Fibroblast of lung (primary cell): ENCODE results near the gene SCLT1. TPM values are rescaled to one million over a fixed set of nuclear protein-coding genes. Genes with fewer than 3 reads are reported as not detected.

Experiments used
- DNase-seq, 2 donors: peaks; one replicate each; pipeline versions ENCODE4 v3.0.0 to v3.0.0-alpha.2; 2010; ENCODE audit warnings: low read depth in 2 of 2
- H2AFZ ChIP-seq: 2 replicates; pipeline ENCODE4 v1.5.1; 2012; ENCODE audit warnings: low read length, control low read depth, inconsistent platforms
- H3K27ac ChIP-seq: 2 replicates; pipeline ENCODE4 v1.5.1; 2011; ENCODE audit warnings: low read length, control low read depth; ENCODE audit not compliant: insufficient read depth
- H3K27me3 ChIP-seq: 2 replicates; pipeline ENCODE4 v1.5.1; 2011; ENCODE audit warnings: mild to moderate bottlenecking, low read length; ENCODE audit not compliant: control insufficient read depth, insufficient read depth
- H3K36me3 ChIP-seq: 2 replicates; pipeline ENCODE4 v1.5.1; 2011; ENCODE audit warnings: low read length; ENCODE audit not compliant: control insufficient read depth, insufficient read depth
- H3K4me1 ChIP-seq: 2 replicates; pipeline ENCODE4 v1.5.1; 2011; ENCODE audit warnings: low read length; ENCODE audit not compliant: control insufficient read depth, insufficient read depth; ENCODE audit errors: extremely low read depth
- H3K4me2 ChIP-seq: 2 replicates; pipeline ENCODE4 v1.5.1; 2011; ENCODE audit warnings: low read length, control low read depth; ENCODE audit not compliant: insufficient read depth; ENCODE audit errors: extremely low read depth
- H3K4me3 ChIP-seq, 4 experiments: fragments of 200-600 bp in 1 of 4; sonication (generic) in 1 of 4; replicated peaks in 1 of 4; 2 replicates each; pipeline ENCODE4 v1.5.1; 2011 to 2016; ENCODE audit warnings: low read length in 4 of 4, low read depth in 3 of 4, mild to moderate bottlenecking in 3 of 4, control low read depth in 2 of 4, inconsistent platforms in 1 of 4, mixed read lengths in 1 of 4; ENCODE audit not compliant: insufficient read depth in 1 of 4; ENCODE audit errors: control extremely low read depth in 1 of 4
- H3K79me2 ChIP-seq: 2 replicates; pipeline ENCODE4 v1.5.1; 2012; ENCODE audit warnings: mild to moderate bottlenecking, low read length, inconsistent platforms; ENCODE audit not compliant: control insufficient read depth, insufficient read depth
- H3K9ac ChIP-seq: 2 replicates; pipeline ENCODE4 v1.5.1; 2011; ENCODE audit warnings: mild to moderate bottlenecking, low read length, control low read depth; ENCODE audit not compliant: insufficient read depth
- H3K9me3 ChIP-seq: 2 replicates; pipeline ENCODE4 v1.5.1; 2012; ENCODE audit warnings: low read depth, low read length; ENCODE audit not compliant: control insufficient read depth, insufficient read depth
- H4K20me1 ChIP-seq: 2 replicates; pipeline ENCODE4 v1.5.1; 2011; ENCODE audit warnings: low read length; ENCODE audit not compliant: control insufficient read depth, insufficient read depth; ENCODE audit errors: extremely low read depth
- EZH2 ChIP-seq: IDR thresholded peaks from 2 replicates; pipeline ENCODE4 v1.5.1; 2012; ENCODE audit warnings: low read length, control low read depth, mild to moderate bottlenecking; ENCODE audit errors: missing control alignments
- polyA plus RNA-seq, 2 donors: library from polyadenylated mRNA; depleted of rRNA in 1 of 2; stranded (reverse) in 1 of 2; unstranded in 1 of 2; fragments of >200 nt; gene quantifications; 2 replicates each; pipeline ENCODE4 v1.2.1, GENCODE V29; 2011 to 2012; ENCODE audit warnings: missing spikeins in 1 of 2
- total RNA-seq: library from RNA; depleted of rRNA; stranded (reverse); fragments of >200 nt; gene quantifications from 2 replicates; pipeline ENCODE4 v1.2.1, GENCODE V29; 2014
- TF ChIP-seq, protein P1 (sequence below), 2 donors: IDR thresholded peaks in 1 of 2; conservative IDR thresholded peaks in 1 of 2; 1 replicate in 1 of 2; 2 replicates in 1 of 2; pipeline ENCODE4 v1.5.1; 2011 to 2012; ENCODE audit warnings: low read length in 2 of 2, control low read depth in 1 of 2, inconsistent platforms in 1 of 2, low read depth in 1 of 2, mild to moderate bottlenecking in 1 of 2

The SCLT1 gene
- total and polyA plus RNA-seq, 2 donors (not counting 1 experiment from before 2014, with no cell fraction given): 8.8 to 16.2 TPM

DNA sequence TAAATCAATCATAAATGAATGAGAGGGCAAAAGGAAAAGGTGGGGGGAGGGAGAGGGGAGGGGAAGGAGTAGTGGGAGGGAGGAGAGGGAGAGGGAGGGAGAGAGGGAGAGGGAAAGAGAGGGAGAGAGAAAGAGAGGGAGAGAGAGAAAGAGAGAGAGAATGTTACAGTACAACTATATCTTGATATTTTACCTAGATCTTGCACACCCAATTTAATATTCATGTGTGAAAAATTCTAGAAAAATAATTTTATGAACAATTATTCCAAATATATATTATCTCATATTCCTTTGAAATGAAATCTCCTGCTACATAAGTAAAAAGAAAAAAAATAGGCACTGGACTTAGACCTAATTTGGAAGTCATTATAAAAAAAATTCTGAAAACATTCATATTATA, 120.0 kb downstream of the SCLT1 start:
- Histone ChIP-seq H3K27ac (no peak overlapping the region), H3K4me3 (no peak overlapping the region), H3K27me3 (no peaks in the 10 kb centered on the region), H3K4me2 (no peak overlapping the region), H4K20me1 (no peaks in the 10 kb centered on the region), H3K79me2 (no peaks in the 10 kb centered on the region), H3K9ac (no peak overlapping the region), H3K36me3 (no peaks in the 10 kb centered on the region), H3K4me1 (no peaks in the 10 kb centered on the region), H3K9me3 (no peaks in the 10 kb centered on the region), H2AFZ (no peak overlapping the region)
- no peak for DNase-seq
- TF ChIP-seq, protein P1, sequence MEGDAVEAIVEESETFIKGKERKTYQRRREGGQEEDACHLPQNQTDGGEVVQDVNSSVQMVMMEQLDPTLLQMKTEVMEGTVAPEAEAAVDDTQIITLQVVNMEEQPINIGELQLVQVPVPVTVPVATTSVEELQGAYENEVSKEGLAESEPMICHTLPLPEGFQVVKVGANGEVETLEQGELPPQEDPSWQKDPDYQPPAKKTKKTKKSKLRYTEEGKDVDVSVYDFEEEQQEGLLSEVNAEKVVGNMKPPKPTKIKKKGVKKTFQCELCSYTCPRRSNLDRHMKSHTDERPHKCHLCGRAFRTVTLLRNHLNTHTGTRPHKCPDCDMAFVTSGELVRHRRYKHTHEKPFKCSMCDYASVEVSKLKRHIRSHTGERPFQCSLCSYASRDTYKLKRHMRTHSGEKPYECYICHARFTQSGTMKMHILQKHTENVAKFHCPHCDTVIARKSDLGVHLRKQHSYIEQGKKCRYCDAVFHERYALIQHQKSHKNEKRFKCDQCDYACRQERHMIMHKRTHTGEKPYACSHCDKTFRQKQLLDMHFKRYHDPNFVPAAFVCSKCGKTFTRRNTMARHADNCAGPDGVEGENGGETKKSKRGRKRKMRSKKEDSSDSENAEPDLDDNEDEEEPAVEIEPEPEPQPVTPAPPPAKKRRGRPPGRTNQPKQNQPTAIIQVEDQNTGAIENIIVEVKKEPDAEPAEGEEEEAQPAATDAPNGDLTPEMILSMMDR (conservative IDR thresholded peaks at IDR 0.05 in 1 of 2, IDR thresholded peaks at IDR 0.05 in 1 of 2; ENCODE audit: low read depth in 1 of 2, low read length in 2 of 2): no peak
- TF ChIP-seq EZH2: no peak

GRCh38 chr4:128961405-128961804, 131.9 kb downstream of the SCLT1 start:
- Histone ChIP-seq H3K4me3 (no peak overlapping the region), H3K36me3 (no peaks in the 10 kb centered on the region), H3K9ac (no peak overlapping the region), H3K27me3 (no peaks in the 10 kb centered on the region), H2AFZ (no peak overlapping the region), H3K79me2 (no peaks in the 10 kb centered on the region), H3K4me2 (no peak overlapping the region), H3K4me1 (no peaks in the 10 kb centered on the region), H4K20me1 (no peaks in the 10 kb centered on the region), H3K9me3 (no peaks in the 10 kb centered on the region), H3K27ac (no peak overlapping the region)
- TF ChIP-seq, protein P1 (conservative IDR thresholded peaks at IDR 0.05 in 1 of 2, IDR thresholded peaks at IDR 0.05 in 1 of 2; ENCODE audit: low read depth in 1 of 2, low read length in 2 of 2): no peak
- TF ChIP-seq EZH2: no peak
- DNase-seq: no peak

- no peaks in the 10 kb centered on the region for H3K27me3 ChIP-seq
- no peak overlapping the region for H3K9ac ChIP-seq
- H3K4me2 ChIP-seq: no peak overlapping the region
- no peak overlapping the region for H3K4me3 ChIP-seq
- no peaks in the 10 kb centered on the region for H4K20me1 ChIP-seq
- H3K79me2 ChIP-seq: no peaks in the 10 kb centered on the region
- no peaks in the 10 kb centered on the region for H3K9me3 ChIP-seq
- peak in 1 of 2 donors; percentile 22 for DNase-seq
- no peaks in the 10 kb centered on the region for H3K36me3 ChIP-seq
- TF ChIP-seq, protein P1 (conservative IDR thresholded peaks at IDR 0.05 in 1 of 2, IDR thresholded peaks at IDR 0.05 in 1 of 2; ENCODE audit: low read depth in 1 of 2, low read length in 2 of 2): no peak
- TF ChIP-seq EZH2: no peak
- no peak overlapping the region for H2AFZ ChIP-seq
- H3K27ac ChIP-seq: no peak overlapping the region
- no peaks in the 10 kb centered on the region for H3K4me1 ChIP-seq
These were observed 135.1 kb downstream of the SCLT1 start for GRCh38 chr4:128958194-128958593.
